H54 (cell line): ENCODE data around the gene HORMAD2.
A peak's percentile ranks its signal among the peaks of the same experiment; 100 is the strongest.

Source experiments
- DNase-seq: peaks from one replicate; pipeline ENCODE4 v3.0.0; 2011; ENCODE audit warnings: low spot score, mixed read lengths; ENCODE audit not compliant: insufficient read length
- FAIRE-seq: peaks from 3 replicates; lab custom pipeline; 2011; peaks lifted over from hg19 to GRCh38; lab: Jason Lieb, UNC
- POLR2A ChIP-seq: IDR thresholded peaks from 2 replicates; pipeline ENCODE4 v1.6.1; 2011; ENCODE audit warnings: low read depth, mild to moderate bottlenecking, low read length

The HORMAD2 gene, protein sequence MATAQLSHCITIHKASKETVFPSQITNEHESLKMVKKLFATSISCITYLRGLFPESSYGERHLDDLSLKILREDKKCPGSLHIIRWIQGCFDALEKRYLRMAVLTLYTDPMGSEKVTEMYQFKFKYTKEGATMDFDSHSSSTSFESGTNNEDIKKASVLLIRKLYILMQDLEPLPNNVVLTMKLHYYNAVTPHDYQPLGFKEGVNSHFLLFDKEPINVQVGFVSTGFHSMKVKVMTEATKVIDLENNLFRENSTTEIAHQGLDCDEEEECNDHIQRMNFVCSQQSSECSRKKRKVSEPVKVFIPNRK

DNA sequence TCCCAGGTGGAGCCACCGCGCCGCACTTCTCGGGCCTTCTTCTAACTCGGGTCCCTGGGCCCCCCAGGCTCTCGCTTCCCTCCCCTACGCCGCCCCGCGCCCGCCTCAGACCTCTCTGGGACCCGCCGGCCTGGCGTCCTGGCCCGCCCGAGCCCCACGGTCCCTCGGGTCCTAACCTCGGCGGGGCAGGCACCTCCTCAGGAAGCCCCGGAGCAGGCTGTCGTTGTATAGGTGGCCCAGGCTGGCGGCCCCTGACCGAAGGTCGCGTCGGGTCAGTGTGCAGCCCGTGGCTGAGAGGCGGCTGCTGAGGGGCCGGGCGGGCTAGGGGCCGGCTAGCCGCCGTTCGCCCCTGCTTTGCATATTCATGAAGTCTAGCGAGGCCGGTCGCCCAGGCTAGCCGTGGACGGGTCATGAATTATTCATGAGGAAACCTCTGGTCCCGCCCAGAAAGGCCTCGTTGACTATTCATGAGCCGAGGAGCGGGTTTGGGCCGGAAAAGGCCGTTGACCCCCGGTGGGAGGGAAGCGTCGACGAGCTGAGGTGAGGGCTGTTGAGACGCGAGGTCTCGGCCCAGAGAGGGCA lies at the start of gene HORMAD2:
TSS of gene HORMAD2 (plus strand) at position 513 of the 582 bp plus-strand sequence. CDS start 13,489 bp downstream, outside the sequence.
- no peak for DNase-seq
- TF ChIP-seq POLR2A, result no peak
- no peak for FAIRE-seq

DNA sequence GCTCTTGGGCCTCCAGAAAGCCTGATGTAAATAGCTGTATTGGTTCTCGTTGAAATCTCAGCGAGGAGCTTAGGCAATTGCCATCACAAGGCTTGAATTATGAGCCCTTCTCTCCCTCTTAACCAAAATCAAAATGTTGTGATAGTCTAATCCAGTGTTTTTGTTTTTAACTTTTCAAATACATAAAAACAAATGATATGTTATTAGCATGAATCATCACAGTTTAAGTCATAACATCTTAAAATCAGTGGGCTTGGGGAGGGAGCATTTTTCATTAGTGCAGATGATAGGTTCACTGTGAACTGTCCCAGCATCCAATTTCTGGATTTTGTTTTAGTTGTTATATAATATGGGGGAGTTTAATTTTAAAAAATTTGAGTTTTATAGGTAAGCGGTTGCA lies 48.9 kb upstream of the HORMAD2 start:
- FAIRE-seq (no peak), DNase-seq (no peak)
- no peak for TF ChIP-seq POLR2A

DNA sequence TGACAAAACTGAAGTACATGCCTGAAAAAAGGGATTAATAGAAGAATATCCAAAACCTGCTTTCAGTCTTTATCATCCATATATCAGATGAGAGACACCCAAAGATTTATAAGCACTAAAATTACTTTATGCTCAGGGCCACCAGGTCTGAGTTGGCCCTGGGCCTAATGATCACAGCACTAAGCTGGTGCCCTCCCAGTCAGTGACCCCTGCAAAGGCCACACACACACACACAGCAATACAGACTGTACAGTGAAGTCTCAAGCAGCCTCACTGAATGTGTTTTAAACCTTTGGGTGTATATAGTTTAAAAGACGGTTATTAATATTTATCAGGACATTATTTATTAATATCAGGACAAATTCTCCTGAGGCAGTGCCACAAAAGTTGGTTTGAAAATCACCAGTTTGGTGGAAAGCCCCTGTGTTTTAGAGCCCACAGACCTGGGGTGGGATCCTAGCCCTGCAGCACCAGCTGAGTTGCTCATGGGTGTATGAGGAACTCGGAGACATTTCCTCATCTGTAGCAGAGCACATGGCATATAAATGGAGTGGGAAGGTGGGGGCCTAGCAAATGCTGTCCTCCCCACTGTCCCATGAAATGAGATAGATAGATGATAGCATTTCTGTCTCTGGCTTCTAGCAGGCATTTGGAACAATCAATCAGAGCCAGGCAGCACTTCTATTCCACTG lies 48.4 kb upstream of the HORMAD2 start:
- TF ChIP-seq POLR2A, result no peak
- DNase-seq (no peak), FAIRE-seq (no peak)

DNA sequence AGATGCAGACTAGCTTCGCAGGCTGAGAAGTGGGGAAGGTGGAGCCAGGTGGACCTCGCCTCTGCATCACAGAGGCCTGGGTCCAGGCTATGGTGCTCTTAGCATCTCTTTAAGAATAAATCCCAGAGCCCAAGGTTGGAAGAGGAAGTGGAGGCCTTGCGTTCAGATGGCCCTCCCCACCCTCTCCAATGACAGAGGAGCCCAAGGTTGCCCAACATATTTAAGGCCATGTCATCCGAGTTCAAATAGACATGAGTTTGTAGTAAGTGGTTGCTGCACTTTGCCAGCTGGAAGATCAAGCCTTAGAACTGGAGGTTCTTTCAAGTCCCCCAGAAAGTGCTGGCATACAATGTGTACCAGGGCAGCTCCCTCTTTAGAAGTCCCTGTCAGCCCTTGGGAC lies 47.1 kb upstream of the HORMAD2 start:
- FAIRE-seq (no peak), DNase-seq (no peak)
- TF ChIP-seq POLR2A, result no peak

DNA sequence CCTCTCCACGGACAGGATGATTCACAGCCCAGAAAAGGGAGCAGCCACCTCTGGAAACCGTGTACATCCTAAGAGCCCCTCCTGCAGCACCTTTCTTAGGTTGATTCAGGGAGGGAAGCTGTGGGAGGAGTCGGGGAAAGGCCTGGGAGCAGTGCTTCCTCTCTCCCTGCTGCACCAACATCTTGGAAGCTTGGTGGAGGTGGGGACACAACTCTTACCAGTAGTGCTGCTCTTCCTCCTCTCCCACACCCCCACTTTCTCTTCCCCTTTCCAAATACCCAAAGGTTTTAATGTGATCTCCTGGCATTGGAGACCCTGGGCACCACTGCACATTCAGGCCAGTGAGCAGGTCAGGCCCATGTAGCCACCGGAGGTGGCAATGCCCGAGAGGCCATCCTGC lies 46.4 kb upstream of the HORMAD2 start:
- DNase-seq, result no peak

DNA sequence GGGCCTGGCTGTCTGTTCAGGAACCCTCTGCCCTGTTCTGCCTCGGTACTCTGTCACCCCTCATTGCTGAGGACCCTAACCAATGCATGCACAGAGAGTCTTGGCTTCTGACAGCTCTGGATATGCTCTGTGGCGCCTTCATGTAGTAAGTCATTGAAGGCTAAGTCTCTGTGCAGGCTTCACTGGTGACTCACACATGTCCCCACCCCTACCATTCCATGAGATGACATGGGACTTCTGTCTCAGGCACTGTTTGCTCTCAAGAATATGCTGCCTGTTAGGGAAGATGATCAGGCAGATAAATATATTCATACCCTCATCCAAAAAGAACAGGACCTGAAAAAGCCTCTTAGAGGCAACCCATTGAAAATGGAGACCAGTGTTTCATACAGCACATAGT lies 43.6 kb upstream of the HORMAD2 start:
- no peak for TF ChIP-seq POLR2A
- FAIRE-seq, result no peak
- peak; percentile 20 for DNase-seq

More for the DNA sequence above, 46.4 kb upstream of the HORMAD2 start:
- TF ChIP-seq POLR2A, result no peak
- no peak for FAIRE-seq

DNA sequence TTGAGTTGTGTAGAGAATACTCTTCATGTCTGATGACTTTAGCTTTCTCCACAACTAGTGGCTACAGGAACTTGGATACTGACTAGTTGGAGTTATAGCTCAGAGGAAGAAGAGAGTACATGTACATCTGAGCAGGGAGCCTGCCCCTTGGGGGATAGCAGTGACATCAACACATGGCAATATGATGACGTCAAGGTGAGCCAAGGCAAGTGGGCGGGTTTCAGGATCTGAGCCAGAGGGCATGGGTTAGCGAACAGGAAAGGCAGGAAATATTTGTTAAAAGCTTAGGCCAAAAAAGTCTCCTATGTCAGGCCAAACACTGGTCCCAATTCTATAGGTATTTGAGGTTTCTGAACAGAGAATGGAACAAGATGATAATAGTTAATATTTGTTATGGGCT lies 42.0 kb upstream of the HORMAD2 start:
- DNase-seq (no peak), FAIRE-seq (no peak)
- no peak for TF ChIP-seq POLR2A

DNA sequence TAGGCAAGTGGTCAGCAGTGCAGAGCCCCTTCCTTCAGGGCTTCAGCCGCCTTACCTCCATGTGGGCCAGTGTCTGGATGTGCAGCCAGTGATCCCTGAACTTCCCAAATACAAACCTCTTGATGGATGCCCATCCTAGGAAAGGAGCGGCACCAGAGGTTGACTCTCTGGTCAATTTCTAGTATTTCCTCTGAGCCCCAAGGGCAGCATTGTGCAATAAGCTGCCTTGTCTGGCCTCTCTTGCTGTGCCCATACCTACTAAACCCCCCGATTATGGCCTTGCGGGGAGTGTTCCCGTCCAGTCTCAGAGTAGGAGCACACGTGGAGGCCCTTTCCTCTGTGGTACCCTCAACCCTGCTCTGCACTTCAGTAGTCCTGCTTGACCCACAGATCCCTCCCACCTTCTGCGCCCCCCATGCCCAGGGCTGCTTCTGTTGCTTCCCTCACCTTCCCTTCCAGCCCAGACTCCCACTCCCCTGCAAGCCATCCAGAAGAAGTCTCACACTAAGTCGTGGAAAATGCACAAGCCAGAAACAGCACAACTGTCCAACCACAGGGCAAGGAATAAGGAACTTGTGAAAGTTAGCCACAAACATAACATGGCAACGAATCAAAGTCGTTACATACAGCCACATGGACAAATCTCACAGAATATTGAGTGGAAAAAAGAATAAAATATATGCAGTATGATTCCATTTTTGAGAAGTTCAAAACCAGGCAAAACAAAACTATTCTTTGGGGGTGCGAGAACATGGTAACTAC lies 39.6 kb upstream of the HORMAD2 start:
- no peak for TF ChIP-seq POLR2A
- DNase-seq, result no peak
- FAIRE-seq, result no peak

DNA sequence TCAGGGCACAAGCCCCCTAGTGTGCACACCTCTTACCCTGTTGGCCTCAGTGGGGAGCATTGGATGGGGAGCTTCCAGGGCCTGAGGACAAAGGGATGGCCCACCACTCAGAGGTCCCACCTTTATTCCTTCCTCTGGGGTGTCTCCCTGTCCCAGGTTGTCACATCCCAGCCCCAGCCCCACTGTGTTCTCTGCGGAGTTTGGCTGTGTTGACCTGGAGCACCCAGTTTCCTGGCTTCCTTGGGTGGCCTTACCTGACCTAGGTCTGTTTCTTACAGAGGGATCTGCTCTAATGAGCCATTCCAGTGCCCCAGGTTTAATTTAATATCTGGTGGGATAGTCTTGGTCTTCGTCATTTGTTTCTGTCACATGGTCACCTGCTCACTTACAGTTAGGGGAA lies 38.8 kb upstream of the HORMAD2 start:
- FAIRE-seq (no peak), DNase-seq (no peak)
- no peak for TF ChIP-seq POLR2A

DNA sequence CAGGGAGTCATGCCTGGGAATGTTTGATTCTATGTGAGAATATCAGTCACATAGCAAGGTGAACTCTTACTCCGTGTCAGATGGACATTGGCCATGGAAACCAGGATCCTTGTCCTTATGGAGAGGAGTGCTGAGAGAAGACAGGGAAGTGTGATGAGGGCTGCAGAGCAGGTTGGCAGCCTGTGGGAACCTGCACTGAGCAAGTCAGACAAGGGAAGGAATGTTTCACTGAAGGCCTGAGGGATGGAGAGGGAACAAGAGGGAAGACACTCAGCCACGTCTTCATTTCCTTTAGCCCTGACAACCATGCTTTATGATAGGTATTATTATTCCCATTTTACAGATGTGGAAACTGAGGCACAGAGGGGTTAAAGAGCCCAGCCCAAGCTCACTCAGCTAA lies 38.4 kb upstream of the HORMAD2 start:
- no peak for TF ChIP-seq POLR2A
- FAIRE-seq (no peak), DNase-seq (no peak)

DNA sequence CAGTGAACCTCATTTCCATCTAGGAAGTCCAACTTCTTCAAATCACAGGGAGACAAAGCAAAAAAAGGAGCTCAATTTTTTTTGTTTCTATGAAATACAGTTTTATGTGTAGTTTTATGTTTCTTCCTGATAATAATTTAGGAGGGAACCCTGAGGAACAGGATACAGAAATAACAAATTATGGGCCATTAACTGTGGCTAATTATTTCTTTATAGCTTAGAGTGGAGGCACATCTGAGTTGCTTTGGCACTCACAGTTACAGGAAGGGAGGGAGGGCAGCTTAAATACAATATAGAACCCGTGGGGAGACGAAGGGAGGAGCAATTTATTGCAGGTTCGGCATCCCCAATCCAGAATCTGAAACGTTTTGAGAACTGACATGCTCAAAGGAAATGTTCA lies 37.1 kb upstream of the HORMAD2 start:
- FAIRE-seq (no peak), DNase-seq (no peak)
- no peak for TF ChIP-seq POLR2A

DNA sequence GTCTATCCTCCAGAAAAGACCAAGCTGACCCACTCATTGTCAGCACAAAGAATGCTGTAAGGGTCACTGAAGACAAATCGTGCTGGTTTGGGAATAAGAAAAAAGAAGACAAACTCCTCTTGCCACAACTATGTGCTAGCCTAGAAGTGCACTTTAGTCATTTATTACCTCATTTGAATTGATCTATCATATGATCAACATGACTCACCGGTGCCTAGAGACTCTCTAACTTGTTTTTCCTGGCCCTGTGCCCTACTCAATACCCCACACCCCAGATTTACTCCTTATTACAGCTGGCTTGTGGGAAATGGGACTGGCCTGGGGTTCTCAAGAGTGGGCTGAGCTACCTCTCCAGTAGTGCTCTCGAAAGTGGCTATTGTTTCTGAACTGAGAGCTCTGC lies 35.9 kb upstream of the HORMAD2 start:
- TF ChIP-seq POLR2A, result no peak

DNA sequence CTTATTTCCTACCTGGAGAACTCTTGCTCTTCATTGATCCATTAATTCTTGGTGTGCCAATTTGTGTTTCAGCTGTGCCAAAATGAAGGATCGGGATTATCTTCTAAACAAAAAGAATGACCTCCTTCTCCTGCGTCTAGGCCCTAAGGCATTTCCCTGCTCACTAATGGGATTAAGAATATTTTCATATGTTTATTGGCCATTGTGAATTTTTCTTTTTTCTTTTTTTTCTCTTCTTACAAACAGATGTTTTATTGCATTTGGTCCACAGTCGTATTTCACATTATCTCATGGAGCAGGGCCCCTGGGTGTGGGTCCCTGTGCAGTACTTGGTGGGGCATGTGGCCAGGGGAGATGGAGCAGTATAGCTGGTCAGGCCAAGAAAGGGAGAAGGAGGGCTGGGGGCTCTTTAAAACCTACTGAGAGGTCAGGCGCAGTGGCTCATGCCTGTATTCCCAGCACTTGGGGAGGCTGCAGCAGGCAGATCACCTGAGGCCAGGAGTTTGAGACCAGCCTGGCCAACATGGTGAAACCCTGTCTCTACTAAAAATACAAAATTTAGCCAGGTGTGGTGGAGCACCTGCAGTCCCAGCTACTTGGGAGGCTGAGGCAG lies 35.3 kb upstream of the HORMAD2 start:
- FAIRE-seq (no peak), DNase-seq (no peak)
- no peak for TF ChIP-seq POLR2A

More for the DNA sequence above, 35.9 kb upstream of the HORMAD2 start:
- FAIRE-seq, result no peak
- peak; percentile 44 for DNase-seq

DNA sequence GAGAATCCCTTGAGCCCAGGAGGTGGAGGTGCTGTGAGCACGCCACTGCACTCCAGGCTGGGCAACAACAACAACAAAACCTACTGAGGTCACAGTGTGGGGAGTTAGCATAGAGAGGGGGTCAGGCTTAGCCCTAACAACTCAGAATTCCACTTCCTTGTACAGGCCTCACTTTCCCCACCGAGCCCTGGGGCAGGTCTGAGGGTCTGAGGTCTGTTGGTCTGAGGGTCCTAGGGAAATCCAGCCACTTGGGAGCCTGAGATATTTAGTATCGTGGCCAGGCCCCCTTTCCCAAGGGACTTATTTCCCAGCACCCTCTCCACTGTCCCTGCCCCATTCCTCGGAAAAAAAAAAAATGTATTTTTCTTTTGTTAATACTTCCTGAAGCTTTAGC lies 34.8 kb upstream of the HORMAD2 start:
- DNase-seq (no peak), FAIRE-seq (no peak)
- no peak for TF ChIP-seq POLR2A
